GM12873 (cell line): Measurements from ENCODE around the gene SPATA9.

ENCODE experiments used
- TF ChIP-seq, protein P1 (sequence below): IDR thresholded peaks from 2 replicates; pipeline ENCODE4 v1.5.1; 2012; ENCODE audit warnings: low read depth, mild to moderate bottlenecking, moderate library complexity, low read length, control low read depth; ENCODE audit not compliant: insufficient read depth; ENCODE audit errors: missing control alignments

SPATA9 gene

DNA sequence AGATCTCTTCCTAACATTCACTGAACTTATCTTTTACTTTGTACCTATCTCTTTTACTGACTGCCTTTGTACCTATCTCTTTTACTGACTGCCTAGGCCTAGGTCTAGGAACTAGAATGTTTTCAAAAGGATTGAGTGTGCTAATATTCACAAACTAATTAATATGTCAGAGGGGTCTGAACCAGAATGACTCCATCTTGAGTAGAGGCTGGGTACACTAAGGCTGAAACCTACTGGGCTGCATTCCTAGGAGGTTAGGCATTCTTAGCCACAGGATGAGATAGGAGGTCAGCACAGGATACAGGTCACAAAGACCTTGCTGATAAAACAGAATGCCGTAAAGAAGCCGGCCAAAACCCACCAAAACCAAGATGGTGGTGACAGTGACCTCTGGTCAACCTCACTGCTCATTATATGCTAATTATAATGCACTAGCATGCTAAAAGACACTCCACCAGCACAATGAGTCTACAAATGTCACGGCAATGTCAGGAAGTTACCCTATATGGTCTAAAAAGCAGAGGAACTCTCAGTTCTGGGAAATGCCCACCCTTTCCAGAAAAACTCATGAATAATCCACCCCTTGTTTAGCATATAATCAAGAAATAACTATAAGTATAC lies 45.8 kb upstream of the SPATA9 start:
- TF ChIP-seq, protein P1, sequence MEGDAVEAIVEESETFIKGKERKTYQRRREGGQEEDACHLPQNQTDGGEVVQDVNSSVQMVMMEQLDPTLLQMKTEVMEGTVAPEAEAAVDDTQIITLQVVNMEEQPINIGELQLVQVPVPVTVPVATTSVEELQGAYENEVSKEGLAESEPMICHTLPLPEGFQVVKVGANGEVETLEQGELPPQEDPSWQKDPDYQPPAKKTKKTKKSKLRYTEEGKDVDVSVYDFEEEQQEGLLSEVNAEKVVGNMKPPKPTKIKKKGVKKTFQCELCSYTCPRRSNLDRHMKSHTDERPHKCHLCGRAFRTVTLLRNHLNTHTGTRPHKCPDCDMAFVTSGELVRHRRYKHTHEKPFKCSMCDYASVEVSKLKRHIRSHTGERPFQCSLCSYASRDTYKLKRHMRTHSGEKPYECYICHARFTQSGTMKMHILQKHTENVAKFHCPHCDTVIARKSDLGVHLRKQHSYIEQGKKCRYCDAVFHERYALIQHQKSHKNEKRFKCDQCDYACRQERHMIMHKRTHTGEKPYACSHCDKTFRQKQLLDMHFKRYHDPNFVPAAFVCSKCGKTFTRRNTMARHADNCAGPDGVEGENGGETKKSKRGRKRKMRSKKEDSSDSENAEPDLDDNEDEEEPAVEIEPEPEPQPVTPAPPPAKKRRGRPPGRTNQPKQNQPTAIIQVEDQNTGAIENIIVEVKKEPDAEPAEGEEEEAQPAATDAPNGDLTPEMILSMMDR: no peak

DNA sequence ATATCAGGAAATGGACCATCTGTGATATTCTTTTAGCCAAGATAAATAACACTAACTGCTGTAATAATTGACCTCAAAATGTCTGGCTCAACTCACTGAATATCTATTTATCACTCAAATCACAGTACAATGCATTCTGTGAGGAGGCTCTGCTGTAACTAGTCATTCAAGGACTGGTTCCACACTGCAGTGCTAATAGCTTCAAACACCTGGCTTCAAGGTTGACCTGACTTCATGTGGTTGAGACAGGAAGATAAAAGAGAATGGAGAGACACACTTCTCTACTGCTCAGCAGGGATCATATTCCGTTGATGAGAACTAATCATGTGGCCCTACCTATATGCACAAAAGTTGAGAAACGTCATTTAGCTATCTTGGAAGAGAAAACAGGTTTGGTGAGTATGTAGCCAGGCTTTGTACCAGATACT lies 45.0 kb upstream of the SPATA9 start:
- TF ChIP-seq, protein P1: no peak

DNA sequence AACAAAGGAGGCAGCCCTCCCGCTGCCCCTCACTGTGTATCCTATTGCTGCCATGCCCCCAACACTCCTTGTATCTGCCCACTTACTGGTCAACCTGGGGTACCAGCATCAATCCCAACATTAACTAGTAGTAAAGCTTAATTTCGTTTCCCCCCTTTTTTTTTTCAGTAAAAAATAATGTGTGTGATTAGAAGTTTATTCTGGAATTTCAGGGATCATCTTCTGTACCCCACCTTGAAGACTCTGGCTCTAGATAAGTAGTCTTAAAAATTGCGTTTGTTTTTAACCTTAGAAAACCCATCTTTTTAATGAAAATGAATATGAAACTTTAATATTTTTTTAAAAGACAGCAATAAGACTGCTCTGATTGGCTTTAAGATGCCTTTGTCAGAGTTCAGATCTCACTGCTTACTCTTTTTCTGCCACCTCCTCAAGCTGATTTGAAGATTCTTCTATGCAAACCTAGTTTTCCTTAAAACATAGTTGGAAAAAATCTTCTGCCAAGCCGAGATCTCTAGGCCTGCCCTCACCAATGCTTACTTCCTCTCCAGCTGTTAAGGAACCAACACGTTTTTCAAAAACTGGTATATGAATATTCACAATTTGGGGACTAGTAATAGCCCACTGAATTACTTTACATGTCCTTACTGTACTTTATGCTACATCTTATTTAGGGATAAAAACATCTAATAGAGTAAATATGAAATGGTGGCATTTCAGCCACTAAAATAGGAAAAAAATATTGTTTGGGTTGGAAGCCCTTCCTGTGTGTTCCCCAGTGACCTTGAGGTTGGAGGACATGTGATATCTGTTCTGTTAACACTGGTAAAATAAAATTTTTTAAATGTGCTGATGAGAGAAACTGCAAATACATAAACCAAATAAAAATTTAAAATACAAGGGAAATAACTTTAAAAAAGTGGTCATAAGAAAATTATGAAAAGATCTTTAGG lies 44.3 kb upstream of the SPATA9 start:
- TF ChIP-seq, protein P1: no peak

DNA sequence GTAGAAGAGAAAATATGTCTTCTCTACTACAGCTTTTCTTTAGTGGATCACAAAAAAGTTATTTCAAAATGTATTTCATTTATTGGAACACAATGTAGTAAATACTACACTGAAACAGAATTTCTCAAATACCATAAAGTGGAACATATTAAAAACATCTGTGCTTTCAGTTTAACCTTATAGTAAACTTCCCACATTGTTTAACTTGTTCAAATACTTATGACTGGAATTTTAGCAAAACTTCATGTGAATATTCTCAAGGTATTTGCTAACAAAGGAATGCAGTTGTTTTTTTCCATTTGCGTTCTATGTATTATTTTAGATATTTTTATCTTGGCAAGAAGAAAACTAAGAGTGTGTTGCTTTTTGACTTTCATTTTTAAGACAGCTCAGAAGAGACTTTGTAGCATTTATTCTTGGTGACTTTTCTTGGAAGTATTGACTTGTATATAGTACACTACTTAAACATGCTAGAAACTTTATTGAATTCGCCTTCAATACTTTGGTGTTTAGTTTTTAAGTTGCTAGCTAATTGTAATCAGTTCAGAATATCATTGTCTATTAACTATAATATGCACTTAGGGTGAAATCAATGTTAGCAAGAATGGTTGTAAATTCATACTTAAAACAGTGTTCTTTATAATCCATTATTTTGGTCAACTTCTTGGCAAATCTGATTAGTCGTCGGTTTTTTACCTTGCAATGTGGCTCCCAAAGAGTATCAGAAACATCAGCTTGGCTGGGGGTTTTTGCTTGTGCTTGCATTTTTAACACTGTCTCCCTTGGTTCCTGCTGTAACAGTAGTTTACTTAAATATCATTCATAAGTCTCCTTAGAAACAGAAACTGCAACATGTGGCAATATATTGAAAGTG lies 43.4 kb upstream of the SPATA9 start:
- TF ChIP-seq, protein P1: no peak

DNA sequence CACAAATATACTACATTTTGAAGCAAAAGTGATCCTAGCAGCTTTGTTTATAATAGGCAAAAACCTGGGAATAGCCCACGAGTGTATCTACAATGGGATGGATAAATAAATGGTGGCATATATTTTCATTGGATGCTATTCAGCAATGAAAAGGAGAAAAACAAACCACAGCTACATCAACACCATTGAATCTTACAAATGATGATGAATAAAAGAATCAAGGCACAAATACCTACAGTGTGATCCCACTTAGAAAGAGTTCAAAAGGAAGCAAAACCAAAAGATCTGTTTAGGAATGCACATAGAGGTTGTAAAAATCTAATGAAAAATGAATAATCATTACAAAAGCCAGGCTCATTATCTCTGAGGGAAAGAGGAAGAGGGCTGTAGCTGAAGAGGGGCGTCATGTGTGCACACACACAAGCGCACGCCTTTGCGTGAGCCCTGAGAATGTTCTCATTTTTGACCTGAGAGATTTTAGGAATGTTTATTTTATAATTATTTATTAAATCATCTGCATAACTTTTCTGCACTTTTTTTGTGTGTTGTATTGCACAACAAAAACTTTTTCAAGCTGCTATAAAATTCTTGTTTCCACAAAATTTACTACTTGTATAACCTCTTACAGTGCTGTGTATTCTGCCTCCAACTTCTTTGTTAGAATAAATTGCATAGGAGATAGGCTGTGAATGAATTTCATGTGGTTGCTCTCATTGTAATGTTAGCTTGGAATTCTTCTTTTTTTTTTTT lies 42.5 kb upstream of the SPATA9 start:
- TF ChIP-seq, protein P1: no peak

DNA sequence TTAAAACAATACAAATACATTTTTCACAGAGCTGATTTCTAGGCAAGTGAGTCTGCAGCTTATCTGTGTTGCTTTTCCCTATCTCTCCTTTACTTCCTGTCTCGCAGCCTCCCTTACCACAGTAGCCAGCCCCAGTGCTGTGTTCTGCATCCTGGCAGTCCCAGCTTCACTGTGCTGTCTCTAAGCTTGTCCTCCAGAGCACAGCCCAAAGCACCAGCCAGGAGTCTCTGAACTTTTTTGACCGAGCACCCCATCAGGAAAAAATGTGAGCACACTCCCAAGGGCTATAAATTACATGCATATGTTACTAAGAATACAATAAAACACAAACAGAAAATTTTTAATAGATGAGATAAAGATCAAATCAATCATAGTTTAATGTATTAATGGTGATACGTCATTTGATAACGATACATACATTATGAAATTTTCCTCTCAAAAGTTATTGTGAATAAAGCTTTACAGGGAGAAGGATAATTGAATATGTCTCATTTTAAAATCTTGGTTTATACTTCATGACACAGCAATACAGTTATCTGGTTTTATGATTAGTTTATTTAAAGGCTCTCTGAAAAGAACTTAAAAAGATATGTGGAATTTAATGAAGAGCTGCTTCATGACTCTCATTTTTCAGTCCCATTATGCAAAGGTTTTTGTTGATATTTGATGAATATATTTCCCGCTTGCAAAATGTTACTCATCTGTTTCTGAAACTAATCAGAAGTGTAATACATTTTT lies 41.0 kb upstream of the SPATA9 start:
- TF ChIP-seq, protein P1: no peak
